GM19463 (cell line): Measurements from ENCODE around the gene OBSCN.

Experiments
- ATAC-seq: cut with Tn5 transposase; IDR thresholded peaks from one replicate; pipeline ENCODE4 v1.9.1; 2021; ENCODE audit warnings: mild to moderate bottlenecking, moderate library complexity; ENCODE audit not compliant: unreplicated experiment

Gene OBSCN

GRCh38 chr1:228304225-228304624 lies 96.4 kb downstream of the OBSCN start:
- ATAC-seq = no peak

DNA sequence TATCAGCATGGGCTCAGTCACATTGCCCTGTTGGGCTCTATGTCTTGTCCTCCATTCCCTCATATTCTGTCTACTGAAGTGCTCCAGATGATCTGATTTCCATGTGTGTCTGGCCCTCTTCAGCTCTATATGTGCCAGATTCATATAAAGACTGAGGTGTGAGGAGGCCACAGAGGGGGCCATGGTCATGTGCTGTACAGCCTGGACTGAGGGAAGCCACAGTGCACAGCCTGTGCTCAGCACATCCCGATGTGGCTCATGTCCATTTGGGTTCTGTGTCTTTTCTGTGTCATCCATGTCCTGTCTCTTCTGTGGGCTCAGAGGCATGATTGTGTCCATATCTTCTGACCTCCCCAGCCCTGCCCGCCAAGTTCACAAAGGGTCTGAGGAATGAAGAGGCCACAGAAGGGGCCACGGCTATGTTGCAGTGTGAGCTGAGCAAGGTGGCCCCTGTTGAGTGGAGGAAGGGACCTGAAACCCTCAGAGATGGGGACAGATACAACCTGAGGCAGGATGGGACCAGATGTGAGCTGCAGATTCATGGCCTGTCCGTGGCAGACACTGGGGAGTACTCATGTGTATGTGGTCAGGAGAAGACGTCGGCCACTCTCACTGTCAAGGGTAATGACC lies 97.0 kb downstream of the OBSCN start:
- ATAC-seq = no peak

DNA sequence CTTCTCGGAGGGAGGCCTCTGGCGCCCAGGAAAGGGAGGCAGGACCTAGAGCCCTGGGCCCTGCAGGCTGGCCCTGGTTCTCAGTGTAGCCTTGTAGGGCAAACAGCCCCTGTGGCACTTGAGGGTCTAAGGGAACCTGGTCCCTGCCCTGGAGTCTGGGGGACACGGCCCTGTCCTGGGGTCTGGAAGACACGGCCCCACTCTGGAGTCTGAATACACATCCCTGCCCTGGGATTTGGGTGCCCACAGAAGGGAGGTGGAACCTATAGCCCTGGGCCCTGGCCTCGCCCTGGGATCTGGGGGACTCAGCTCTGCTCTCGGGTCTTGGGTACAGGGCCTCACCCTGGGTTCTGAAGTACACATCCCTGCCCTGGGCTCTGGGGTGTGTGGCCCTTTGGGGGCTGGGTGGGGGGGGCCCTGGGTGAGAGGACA lies 97.9 kb downstream of the OBSCN start:
- ATAC-seq = no peak

GRCh38 chr1:228306275-228307217 lies 98.7 kb downstream of the OBSCN start:
- no peak for ATAC-seq

DNA sequence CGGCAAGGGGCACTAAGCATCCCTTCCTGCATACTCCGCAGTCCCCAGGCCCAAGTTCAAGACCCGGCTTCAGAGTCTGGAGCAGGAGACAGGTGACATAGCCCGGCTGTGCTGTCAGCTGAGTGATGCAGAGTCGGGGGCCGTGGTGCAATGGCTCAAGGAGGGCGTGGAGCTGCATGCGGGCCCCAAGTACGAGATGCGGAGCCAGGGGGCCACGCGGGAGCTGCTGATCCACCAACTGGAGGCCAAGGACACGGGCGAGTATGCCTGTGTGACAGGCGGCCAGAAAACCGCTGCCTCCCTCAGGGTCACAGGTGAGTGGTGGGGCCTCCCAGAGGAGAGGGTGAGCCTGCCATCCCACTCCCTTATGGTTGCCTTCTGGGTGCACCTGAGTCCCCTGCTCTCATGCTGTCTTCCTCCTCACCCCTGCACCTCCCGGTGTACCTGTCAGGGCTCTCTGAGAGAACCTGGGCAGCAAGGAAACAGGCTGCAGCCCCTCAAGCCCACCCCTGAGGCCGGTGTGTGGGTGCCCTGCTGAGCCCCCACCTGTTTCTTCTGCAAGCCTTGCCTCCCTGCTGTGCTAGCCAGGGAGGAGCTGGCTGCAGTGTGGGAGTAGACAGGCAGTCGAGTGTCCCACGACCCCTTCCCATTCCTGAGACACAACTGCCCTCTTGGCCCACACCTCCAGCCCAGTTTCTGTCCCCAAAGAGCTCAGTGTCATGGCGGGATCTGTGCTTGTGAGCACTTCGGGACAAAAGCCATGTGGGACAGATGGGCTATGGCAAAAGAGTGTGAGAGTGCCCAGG lies 99.6 kb downstream of the OBSCN start:
- no peak for ATAC-seq

GRCh38 chr1:228308085-228308601 lies 100.3 kb downstream of the OBSCN start:
- no peak for ATAC-seq

DNA sequence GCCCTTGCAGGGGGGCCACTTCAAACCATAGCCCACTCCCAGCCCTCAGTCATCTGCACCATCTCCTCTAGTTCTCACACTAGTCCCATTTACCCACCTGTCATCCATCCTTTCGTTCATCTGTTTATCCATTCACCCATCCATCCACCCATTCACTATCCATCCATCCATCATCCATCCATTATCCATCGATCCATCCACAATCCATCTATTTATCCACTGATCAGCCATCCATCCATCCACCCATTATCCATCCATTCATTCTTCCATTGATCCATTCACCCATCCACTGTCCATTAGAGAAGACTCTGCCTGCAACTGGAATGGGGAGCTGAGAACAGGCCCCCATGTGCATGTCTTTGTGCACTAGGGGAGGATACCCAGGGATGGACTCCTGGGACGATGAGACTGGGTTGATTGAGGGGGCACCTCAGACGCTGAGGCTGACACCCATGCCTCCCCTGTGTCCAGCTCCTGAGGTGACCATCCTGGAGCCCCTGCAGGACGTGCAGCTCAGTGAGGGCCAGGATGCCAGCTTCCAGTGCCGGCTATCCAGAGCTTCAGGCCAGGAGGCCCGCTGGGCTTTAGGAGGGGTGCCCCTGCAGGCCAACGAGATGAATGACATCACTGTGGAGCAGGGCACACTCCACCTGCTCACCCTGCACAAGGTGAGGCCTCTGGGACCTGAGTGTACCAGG lies 100.9 kb downstream of the OBSCN start:
- ATAC-seq = no peak

DNA sequence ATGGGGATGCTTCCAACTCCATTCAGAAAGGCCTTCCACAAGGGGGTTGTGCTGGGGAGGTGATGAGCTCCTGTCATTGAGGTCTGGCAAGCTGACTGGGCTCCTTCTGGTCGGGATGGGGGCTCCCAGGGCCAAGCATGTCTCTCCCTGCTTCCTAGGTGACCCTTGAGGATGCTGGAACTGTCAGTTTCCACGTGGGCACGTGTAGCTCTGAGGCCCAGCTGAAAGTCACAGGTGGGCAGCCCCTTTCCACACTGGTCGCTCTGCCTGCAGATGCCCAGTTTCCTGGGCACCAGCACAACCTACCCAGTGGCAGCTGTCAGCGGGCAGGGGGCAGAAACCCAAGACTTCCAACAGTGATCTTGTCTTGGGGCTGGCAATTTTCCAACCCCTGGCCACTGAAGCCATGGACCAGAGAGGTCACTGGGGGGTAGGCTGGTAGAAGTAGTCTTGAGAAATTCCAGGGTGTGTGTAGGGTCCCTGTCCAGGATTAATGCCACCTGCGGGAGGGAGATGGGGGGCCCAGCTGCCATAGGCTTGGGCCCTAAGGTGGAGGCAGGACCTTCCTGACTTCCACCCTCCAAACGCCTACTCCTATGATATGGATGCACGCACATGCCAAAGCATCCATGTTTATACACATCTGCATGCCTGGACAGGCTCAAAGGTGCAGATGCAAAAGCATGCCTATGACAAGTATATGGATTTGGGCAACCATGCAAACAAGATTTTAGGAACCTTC lies 101.7 kb downstream of the OBSCN start:
- no peak for ATAC-seq

DNA sequence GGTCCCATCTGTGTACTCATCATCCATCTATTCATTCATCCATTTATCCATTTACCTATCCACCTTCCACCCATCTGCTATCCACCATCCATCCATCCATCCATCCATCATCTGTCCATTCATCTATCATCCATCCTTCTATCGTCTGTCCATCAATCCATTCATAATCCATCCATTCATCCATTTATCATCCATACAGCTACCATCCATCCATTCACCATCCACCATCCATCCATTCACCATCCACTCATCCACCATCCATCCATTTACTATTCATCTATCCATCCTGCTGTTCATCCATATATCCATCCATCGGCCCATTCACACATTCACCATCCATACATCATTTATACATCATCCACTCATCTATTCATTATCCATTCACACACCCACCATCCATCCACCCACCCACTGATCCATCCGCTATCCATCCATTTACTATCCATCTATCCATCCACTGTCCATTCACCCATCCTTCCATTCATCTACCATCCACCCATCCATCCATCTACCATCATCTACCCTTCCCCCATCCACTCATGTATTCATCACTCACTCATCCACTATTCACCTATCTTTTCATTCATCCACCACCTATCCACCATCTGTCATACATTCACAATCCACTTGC lies 102.4 kb downstream of the OBSCN start:
- ATAC-seq = no peak

- ATAC-seq = no peak
Measured at GRCh38 chr1:228311091-228311490, 103.2 kb downstream of the OBSCN start.

- no peak for ATAC-seq
Measured at GRCh38 chr1:228312136-228312764, 104.4 kb downstream of the OBSCN start.

GRCh38 chr1:228313536-228314277 lies 105.9 kb downstream of the OBSCN start:
- ATAC-seq = no peak

- no peak for ATAC-seq
Measured at GRCh38 chr1:228314315-228314657, 106.4 kb downstream of the OBSCN start.

DNA sequence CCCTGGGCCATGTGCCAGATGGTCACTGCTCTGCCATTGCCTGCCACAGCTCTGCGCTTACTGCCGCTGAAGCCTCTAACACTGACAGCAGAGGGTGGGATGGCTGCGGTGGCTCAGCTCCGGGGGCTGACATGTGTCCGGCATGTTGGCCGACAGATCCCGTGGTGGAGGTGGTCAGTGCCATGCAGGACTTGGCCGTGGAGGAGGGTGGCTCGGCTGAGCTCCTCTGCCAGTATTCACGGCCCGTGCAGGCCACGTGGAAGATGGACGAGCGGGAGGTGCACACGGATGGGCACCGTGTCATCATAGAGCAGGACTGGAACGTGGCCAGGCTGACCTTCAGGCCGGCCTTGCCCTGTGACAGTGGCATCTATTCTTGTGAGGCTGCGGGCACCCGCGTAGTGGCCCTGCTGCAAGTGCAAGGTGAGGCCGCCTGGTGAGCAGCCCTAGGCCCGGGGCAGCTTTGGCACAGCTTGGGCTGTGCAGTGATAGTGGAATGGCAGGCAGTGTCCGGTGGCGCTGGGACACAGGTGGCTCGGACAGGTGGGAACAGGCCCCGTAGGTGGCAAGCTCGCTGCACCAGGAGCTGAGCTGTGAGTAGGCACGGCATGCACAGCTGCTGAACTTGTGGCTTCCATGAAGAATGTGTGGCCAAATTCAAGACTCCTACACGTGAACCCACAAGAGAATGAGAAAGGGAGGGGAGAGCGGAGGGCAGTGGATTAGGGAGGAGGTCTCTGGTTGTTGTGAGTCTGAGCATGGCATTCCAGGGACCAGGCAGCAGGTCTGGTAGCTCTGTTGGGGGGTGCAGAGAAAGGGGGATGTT lies 107.0 kb downstream of the OBSCN start:
- no peak for ATAC-seq

DNA sequence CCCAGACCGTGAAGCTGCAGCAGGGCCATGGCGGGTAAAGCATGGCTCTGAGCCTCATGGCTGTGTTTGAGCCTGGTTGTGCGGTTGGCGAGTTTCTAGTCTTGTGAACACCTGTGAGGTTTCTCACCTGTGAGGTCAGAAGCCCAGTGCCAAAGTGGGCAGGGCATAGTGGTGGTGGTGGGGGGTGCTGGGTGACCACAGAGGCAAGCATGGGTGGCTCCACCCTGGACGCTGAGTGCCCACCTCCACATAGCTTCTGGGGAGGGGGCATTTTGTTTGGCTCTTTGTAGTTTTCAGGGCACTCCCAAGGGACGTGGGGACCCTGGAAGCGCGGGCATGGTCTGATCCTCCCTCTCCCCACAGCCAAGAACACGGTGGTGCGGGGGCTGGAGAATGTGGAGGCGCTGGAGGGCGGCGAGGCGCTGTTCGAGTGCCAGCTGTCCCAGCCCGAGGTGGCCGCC lies 107.7 kb downstream of the OBSCN start:
- no peak for ATAC-seq

GRCh38 chr1:228315945-228316588 lies 108.2 kb downstream of the OBSCN start:
- ATAC-seq = no peak
